ENCODE data around the gene KRTAP15-1.

KRTAP15-1 gene

GRCh38 chr21:30487336-30487735 lies 47.3 kb downstream of the KRTAP15-1 start, which contains the start of gene KRTAP19-2:
Gene KRTAP19-2, minus strand, starts transcription at chr21:30487436. Its CDS starts 88 bp downstream, at chr21:30487348.
- DNase-seq (ENCODE audit: low read depth in 3 of 3, low spot score in 1 of 3) = no peak
